ENCODE results near the gene NR1I3.

Gene NR1I3

GRCh38 chr1:161217831-161218230 lies 20.2 kb downstream of the NR1I3 start:
- DNase-seq = no peak

GRCh38 chr1:161216945-161217712 lies 20.9 kb downstream of the NR1I3 start:
- DNase-seq = no peak

- no peak for DNase-seq
Observed at GRCh38 chr1:161215076-161215475, 22.9 kb downstream of the NR1I3 start, which contains the start of gene FCER1G. TSS of gene FCER1G (plus strand) at chr1:161215295. CDS start at chr1:161215322, 27 bp downstream.

DNA sequence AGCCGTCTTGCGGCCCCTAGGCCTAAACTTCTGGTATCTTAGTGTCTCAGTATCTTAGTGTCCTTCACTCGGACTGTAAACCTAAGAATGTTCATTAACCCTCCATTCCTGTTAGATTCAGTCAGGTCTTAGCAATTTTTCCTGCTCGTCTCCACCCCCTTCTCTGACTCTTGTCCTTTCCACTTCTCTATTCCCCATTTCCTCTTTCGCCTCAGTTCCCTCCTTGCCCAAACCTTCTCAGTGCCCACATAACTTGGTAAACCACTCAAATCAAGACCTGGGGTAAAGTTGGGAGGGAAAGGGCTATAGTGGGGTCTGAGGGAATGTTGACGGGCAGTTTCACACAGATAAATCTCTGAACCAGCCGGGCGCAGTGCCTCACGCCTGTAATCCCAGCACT lies 23.6 kb downstream of the NR1I3 start:
- no peak for DNase-seq

DNA sequence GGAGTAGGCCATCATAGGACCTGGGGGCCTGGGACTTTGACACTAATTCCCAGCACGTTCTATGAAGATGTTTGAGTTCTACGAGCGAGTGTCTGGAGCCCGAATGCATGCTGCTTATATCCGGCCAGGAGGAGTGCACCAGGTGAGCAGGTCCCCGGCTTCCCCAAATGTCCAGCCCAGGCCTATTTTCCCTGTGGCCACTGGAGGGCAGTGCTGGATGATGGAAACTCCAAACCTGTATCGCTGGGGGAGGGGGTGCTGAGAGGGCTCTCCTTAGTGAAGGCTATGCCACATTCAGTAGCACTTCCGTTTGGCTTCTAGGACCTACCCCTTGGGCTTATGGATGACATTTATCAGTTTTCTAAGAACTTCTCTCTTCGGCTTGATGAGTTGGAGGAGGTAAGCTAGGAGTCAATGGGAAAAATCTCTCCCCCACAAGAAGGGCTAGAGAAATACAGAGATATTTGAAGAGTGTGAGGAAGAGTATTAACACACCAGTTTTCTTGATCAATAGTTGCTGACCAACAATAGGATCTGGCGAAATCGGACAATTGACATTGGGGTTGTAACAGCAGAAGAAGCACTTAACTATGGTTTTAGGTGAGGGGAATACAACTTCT lies 28.1 kb downstream of the NR1I3 start:
- peak; percentile 86 to 97 for DNase-seq

- no peak for DNase-seq
Observed at GRCh38 chr1:161207173-161207572, 30.8 kb downstream of the NR1I3 start.

DNA sequence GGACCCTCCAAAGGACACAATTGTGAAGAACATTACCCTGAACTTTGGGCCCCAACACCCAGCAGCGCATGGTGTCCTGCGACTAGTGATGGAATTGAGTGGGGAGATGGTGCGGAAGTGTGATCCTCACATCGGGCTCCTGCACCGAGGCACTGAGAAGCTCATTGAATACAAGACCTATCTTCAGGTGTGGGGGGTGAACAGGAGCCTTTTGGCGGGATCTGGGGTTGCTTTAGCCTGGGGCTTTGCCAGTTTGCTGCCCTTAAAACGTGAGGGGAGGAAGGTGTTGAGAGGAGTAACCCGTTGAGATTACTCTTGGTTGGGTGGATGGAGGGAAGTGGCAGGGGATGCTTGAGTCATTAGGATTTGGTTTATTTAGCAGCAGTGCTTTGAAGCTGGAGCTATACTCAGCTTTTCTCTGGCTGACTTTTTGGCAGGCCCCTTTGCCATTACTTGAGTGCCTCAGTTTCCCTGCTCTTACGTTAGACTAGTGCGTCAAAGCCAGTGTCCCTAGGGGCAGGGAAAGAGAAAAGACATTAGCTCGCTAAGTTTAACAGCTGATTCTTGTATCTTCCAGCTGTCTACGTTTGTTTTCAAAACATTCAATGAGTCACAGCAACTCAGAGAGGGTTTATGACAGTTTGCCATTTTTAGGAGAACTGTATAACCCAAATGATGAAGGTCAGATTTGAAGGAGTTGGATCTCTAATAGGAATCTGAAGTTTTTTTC lies 31.4 kb downstream of the NR1I3 start:
- DNase-seq = no peak

DNA sequence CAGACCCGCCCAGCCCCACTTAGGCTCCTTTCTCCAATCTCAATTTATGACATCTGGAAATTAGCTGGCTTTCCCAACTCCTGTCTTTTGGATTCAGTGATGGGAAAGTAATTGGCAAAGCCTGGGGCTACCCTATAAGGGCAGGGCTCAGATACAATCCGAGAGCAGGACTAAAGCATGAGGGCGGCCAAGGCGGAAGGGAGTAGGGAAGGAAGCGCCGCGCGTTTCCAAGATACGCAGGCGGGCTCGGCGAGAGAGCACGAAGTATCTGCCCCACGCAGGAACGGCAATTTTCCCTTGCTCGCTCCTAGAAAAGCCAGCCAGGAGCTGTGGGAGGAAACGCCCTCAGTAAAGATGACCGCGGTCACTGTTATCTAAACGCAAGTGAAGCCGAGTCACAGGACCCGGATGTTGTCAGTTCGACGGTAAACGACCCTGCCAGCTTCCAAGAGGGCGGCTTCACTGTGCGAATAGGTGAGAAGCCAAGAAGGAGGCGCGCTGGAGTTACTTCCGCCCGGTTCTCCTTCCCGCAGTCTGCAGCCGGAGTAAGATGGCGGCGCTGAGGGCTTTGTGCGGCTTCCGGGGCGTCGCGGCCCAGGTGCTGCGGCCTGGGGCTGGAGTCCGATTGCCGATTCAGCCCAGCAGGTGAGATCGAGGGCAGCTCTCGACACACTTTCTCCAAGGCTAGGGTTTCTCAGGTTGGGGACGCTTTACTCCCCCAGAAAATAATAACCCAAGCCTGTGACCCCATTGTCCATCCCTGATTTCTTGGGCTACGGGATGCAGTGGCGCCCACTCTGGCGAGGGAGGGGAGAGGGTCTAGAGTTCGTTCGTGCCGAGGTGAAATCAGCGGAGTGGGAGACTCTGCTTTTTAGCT lies 35.9 kb downstream of the NR1I3 start, which contains the start of gene NDUFS2:
NDUFS2 (plus strand) TSS at position 532 of the 877 bp plus-strand sequence; CDS start at position 551, 19 bp downstream.
- peak; percentile 100 for DNase-seq

DNA sequence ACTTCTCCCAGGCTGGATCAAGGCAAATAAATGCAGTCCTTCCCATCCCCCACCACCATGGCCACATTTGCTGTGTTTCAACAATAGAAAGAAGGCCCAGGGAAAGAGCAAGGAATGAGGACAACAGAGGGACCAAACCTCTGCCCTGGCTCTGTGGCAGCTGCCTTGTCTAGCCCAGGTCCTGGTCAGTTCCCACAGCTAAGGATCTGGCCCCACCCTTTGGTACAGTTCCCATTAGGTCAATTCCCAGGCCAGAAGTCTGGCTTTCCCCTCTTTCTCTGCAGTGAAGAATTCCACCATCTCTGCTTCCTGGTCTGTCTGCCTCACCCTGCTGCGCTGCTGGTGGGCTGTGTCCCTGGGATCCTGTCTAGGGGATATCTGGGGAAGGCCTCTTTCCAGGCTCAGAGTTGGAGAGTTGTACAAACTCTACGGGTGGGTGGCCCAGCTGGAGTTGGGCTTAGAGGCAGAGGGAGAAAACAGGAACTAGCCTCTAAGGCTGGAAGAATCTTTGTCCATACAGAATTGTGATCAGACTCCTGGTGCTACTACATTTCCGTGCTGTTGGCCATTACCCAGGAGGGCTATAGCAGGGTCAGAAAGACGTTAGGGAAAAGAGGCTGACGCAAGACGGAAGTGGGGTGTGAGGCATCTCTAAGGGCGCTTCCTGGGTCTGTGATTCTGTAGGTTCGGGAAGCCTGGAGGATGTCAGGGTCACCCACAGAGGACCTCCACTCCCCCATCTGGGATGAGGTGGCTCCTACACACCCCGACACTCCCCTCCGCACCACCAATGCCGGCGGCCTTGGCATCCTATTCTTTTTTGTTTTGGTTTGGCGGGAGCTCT lies 36.8 kb downstream of the NR1I3 start:
- peak in 1 of 2 experiments; percentile 49 for DNase-seq

GRCh38 chr1:161200421-161200991 lies 37.5 kb downstream of the NR1I3 start:
- DNase-seq = no peak

DNA sequence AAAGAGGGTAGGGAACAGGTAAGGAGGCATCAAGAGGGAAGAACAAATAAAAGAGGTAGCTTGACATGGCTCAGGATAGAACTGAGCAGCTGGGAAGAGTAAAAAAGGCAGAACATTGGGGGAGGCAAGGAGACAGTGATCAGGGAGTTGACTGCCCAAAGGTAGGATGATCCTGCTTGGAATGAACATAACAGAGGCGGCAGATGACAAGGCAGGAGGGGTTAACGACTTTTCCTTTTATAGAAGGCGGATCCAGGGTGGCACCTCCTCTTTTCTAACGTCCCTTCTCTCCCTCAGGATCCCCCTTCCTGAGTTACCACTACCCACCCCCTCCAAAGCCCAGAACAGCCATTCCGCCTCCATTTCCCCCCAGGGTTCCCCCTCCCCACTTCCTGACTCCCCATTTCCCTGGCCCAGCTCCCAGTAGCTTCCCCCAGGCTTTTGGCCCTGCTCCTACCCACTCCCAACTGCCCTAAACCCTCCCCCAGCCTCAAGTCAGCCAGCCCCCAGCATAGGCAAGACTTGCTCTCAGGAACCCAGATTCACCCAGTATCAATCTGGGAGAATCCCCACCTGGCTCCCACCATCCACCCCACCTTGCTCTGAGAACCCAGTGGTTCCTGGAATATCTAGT lies 38.4 kb downstream of the NR1I3 start:
- DNase-seq = peak; percentile 55 to 74

- peak; percentile 28 to 67 for DNase-seq
Observed at GRCh38 chr1:161198897-161199431, 39.0 kb downstream of the NR1I3 start, which contains the start of gene ADAMTS4. TSS of gene ADAMTS4 (minus strand) at chr1:161199054. CDS start at chr1:161198627, 427 bp downstream.

GRCh38 chr1:161198194-161198896 lies 39.7 kb downstream of the NR1I3 start:
- DNase-seq = peak; percentile 84 to 96

DNA sequence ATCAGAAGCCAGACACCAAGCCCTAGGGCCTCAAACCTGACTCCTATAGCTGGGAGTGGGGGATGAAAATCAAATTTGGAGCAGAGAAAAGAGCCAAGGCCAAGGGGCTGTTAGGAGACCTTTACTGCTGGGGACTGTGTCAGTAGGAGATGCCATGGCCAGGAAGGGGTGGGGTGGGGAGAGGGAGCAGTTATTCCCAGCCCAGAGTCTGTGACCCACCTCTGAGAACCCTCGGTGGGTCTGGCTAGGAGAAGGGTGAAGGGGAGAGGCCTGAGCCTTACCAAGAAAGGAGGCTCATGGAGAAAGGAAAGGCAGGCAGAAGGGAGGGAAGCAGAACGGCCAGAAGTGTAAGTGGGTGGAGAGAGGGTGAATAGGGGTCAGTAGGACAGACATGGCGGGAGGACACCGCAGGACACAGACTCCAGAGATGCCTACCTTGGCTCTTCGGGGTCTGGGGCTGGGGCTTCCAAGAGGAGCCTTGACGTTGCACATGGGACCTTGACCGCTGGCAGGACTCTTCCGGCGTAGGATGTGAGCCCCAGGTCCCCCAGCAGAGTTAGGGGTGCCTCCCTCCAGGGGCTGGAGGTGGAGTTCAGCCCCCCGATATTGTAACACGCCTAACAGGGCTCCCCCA lies 40.3 kb downstream of the NR1I3 start:
- DNase-seq = peak in 1 of 2 experiments; percentile 55

GRCh38 chr1:161196521-161197451 lies 41.2 kb downstream of the NR1I3 start:
- peak in 1 of 2 experiments; percentile 44 for DNase-seq

- DNase-seq = no peak
Observed at GRCh38 chr1:161196111-161196510, 41.9 kb downstream of the NR1I3 start.

GRCh38 chr1:161195171-161195570 lies 42.8 kb downstream of the NR1I3 start:
- no peak for DNase-seq

Measured in NCI-H526 (cell line).